B cell (primary cell): ENCODE data around the gene ANKLE2. TPM values are rescaled to one million over a fixed set of nuclear protein-coding genes. Genes with fewer than 3 reads are reported as not detected.

Source experiments
- ATAC-seq: fragments of 200-7000 bp; cut with Tn5 transposase; one replicate; pipeline ENCODE4 v1.10.0; 2021; ENCODE audit warnings: low read depth, mild to moderate bottlenecking, moderate number of reproducible peaks, moderate library complexity
- CTCF ChIA-PET: fragments of 350-600 bp; sonication (Branson Sonifier 250); formaldehyde crosslinking; loops from one replicate; lab custom pipeline; 2021; ENCODE audit warnings: antibody characterized with exemption, inconsistent platforms; lab: Charles Lee
- POLR2A ChIA-PET: fragments of 350-600 bp; sonication (Branson Sonifier 250); formaldehyde crosslinking; loops from one replicate; lab custom pipeline; 2021; ENCODE audit warnings: antibody characterized with exemption; lab: Charles Lee
- DNase-seq: peaks from one replicate; pipeline ENCODE4 v3.0.0; 2013
- H2AFZ ChIP-seq: 2 replicates; pipeline ENCODE4 v1.6.1; 2012; ENCODE audit warnings: mild to moderate bottlenecking, low read depth, low read length; ENCODE audit not compliant: insufficient read depth, poor library complexity, severe bottlenecking
- H3K27ac ChIP-seq, 2 donors: 1 replicate in 1 of 2; 2 replicates in 1 of 2; pipeline ENCODE4 v1.5.1; 2012 to 2013; ENCODE audit warnings: low read length in 2 of 2, mild to moderate bottlenecking in 2 of 2, moderate library complexity in 1 of 2
- H3K27me3 ChIP-seq, 4 experiments: fragments of 200-600 bp in 1 of 4; sonication (generic) in 1 of 4; replicated peaks in 1 of 4; 1 replicate in 2 of 4; 2 replicates in 2 of 4; pipeline versions ENCODE4 v1.6.1 to v1.7.0; 2013 to 2016; ENCODE audit warnings: low read length in 3 of 4, mild to moderate bottlenecking in 2 of 4, mixed read lengths in 1 of 4, moderate library complexity in 1 of 4; ENCODE audit not compliant: insufficient read depth in 4 of 4, control insufficient read depth in 3 of 4; ENCODE audit errors: control extremely low read depth in 1 of 4
- H3K36me3 ChIP-seq, 2 experiments: replicated peaks in 1 of 2; 1 replicate in 1 of 2; 2 replicates in 1 of 2; pipeline versions ENCODE4 v1.6.1 to v1.7.1; 2013; ENCODE audit warnings: low read length in 1 of 2; ENCODE audit not compliant: insufficient read depth in 2 of 2, control insufficient read depth in 1 of 2; ENCODE audit errors: control extremely low read depth in 1 of 2, extremely low read depth in 1 of 2
- H3K4me1 ChIP-seq, 2 donors: fragments of 200-600 bp in 1 of 2; sonication (generic) in 1 of 2; 1 replicate in 1 of 2; 2 replicates in 1 of 2; pipeline versions ENCODE4 v1.5.1 to v1.6.1; 2013 to 2017; ENCODE audit warnings: low read length in 2 of 2; ENCODE audit not compliant: control insufficient read depth in 2 of 2, insufficient read depth in 2 of 2
- H3K4me2 ChIP-seq: replicated peaks from 2 replicates; pipeline ENCODE3; 2012; ENCODE audit warnings: mild to moderate bottlenecking, low read depth, low read length; ENCODE audit not compliant: poor library complexity, severe bottlenecking
- H3K4me3 ChIP-seq, 5 experiments: fragments of 200-600 bp in 1 of 5; sonication (generic) in 1 of 5; 1 replicate in 3 of 5; 2 replicates in 2 of 5; pipeline versions ENCODE4 v1.5.1 to v1.7.0; 2011 to 2016; ENCODE audit warnings: low read length in 4 of 5, mild to moderate bottlenecking in 4 of 5, low read depth in 2 of 5, control low read depth in 1 of 5, moderate library complexity in 1 of 5; ENCODE audit not compliant: insufficient read depth in 1 of 5; ENCODE audit errors: control extremely low read depth in 1 of 5, extremely low read depth in 1 of 5
- H3K79me2 ChIP-seq: fragments of 200-600 bp; sonication (generic); one replicate; pipeline ENCODE4 v1.6.0; 2016; ENCODE audit warnings: low read length; ENCODE audit not compliant: control insufficient read depth, insufficient read depth
- H3K9ac ChIP-seq: fragments of 200-600 bp; sonication (generic); 2 replicates; pipeline ENCODE4 v1.6.1; 2017; ENCODE audit warnings: mild to moderate bottlenecking, low read length, moderate library complexity
- H3K9me3 ChIP-seq, 3 donors: one replicate each; pipeline versions ENCODE4 v1.6.1 to v1.7.1; 2013; ENCODE audit warnings: low read length in 2 of 3; ENCODE audit not compliant: control insufficient read depth in 2 of 3, insufficient read depth in 1 of 3; ENCODE audit errors: control extremely low read depth in 1 of 3
- H4K20me1 ChIP-seq: 2 replicates; pipeline ENCODE4 v1.6.0; 2012; ENCODE audit warnings: mild to moderate bottlenecking, low read length; ENCODE audit not compliant: insufficient read depth, control insufficient read depth, poor library complexity, severe bottlenecking
- H3K27ac Mint-ChIP-seq: one replicate; pipeline ENCODE4 v1.8.0; 2021; ENCODE audit warnings: mixed read lengths
- H3K27me3 Mint-ChIP-seq: one replicate; pipeline ENCODE4 v1.8.0; 2021; ENCODE audit warnings: mixed read lengths
- H3K4me1 Mint-ChIP-seq: one replicate; pipeline ENCODE4 v1.8.0; 2021; ENCODE audit warnings: mixed read lengths
- H3K4me3 Mint-ChIP-seq: one replicate; pipeline ENCODE4 v1.8.0; 2021; ENCODE audit warnings: mixed read lengths
- H3K9me3 Mint-ChIP-seq: one replicate; pipeline ENCODE4 v1.8.0; 2022; ENCODE audit warnings: mixed read lengths; ENCODE audit not compliant: insufficient read depth
- CTCF ChIP-seq: fragments of 200-600 bp; IDR thresholded peaks from one replicate; pipeline ENCODE4 v1.8.0; 2022; ENCODE audit warnings: antibody characterized with exemption, mild to moderate bottlenecking
- EZH2 ChIP-seq: IDR thresholded peaks from 2 replicates; pipeline ENCODE4 v1.6.1; 2012; ENCODE audit warnings: borderline replicate concordance, low read depth, mild to moderate bottlenecking, moderate library complexity, low read length; ENCODE audit not compliant: insufficient read depth, poor library complexity, severe bottlenecking
- WGBS: methylation state at CpG from one replicate; pipeline ENCODE4 v1.1.5; 2013; ENCODE audit warnings: missing lambda C conversion rate; ENCODE audit not compliant: insufficient coverage; 5-methylcytosine and 5-hydroxymethylcytosine counted together
- intact Hi-C: fragments of 100-400 bp; cut with micrococcal nuclease; formaldehyde crosslinking; loops from one replicate; pipeline ENCODE4 v1.10.0; 2022
- polyA plus RNA-seq: library from polyadenylated mRNA; depleted of rRNA; stranded (reverse); fragments of >200 nt; gene quantifications from 2 replicates; pipeline ENCODE4 v1.2.3, GENCODE V29; 2012
- total RNA-seq, 2 donors: library from RNA; stranded (reverse); fragments of 120-200 nt in 1 of 2; gene quantifications; 1 replicate in 1 of 2; 2 replicates in 1 of 2; pipeline versions ENCODE4 v1.2.3 to v1.2.4, GENCODE V29; 2013 to 2022

Gene ANKLE2
- total and polyA plus RNA-seq, 2 donors (not counting 1 experiment from before 2014, with no cell fraction given): 105 to 148 TPM

GRCh38 chr12:132789099-132789471, 27.5 kb upstream of the ANKLE2 start:
- no peak for TF ChIP-seq EZH2
- TF ChIP-seq CTCF: no peak
- Mint-ChIP-seq H3K27ac (no peak overlapping the region), H3K4me1 (no peaks in the 10 kb centered on the region), H3K27me3 (no peaks in the 10 kb centered on the region), H3K9me3 (no peaks in the 10 kb centered on the region), H3K4me3 (no peak overlapping the region)
- H3K27ac ChIP-seq: no peak overlapping the region
- 96% methylated on average over 20 of the region's 21 CpGs for WGBS
- H3K9ac ChIP-seq: no peak overlapping the region
- peaks cover 0 to 57% of the 10 kb centered on the region in 2 experiments for H3K36me3 ChIP-seq
- intact Hi-C loops: no loop called here
- ChIA-PET CTCF (interaction anchor here (0.6 to 0.9 kb wide), 2 partner anchors 15 to 20 kb away, joined by 3 read pairs; no protein-coding TSS in a partner anchor), POLR2A (no interaction called here)
- peaks cover 31% of the 10 kb centered on the region for H3K79me2 ChIP-seq
- H3K27me3 ChIP-seq: no peaks in the 10 kb centered on the region
- ATAC-seq (no peak), DNase-seq (no peak)
- no peaks in the 10 kb centered on the region for H3K9me3 ChIP-seq
- H2AFZ ChIP-seq: no peak overlapping the region
- H3K4me3 ChIP-seq: no peak overlapping the region
- H3K4me1 ChIP-seq: no peaks in the 10 kb centered on the region
- H3K4me2 ChIP-seq: no peak overlapping the region
- H4K20me1 ChIP-seq: peaks cover 16% of the 10 kb centered on the region

GRCh38 chr12:132788375-132789098, 26.9 kb upstream of the ANKLE2 start:
- H3K36me3 ChIP-seq: peaks cover 0 to 56% of the 10 kb centered on the region in 2 experiments
- TF ChIP-seq EZH2 (no peak), CTCF (no peak)
- WGBS: 96% methylated on average over 26 of the region's 29 CpGs
- no peak overlapping the region for H3K9ac ChIP-seq
- no peaks in the 10 kb centered on the region for H3K9me3 Mint-ChIP-seq
- no peak for DNase-seq
- no peak overlapping the region for H3K27ac ChIP-seq
- ATAC-seq: no peak
- CTCF ChIA-PET: interaction anchor here (0.6 to 0.9 kb wide), 2 partner anchors 16 to 20 kb away, joined by 3 read pairs; no protein-coding TSS in a partner anchor
- intact Hi-C loops: no loop called here
- no peak overlapping the region for H3K4me2 ChIP-seq
- no peak overlapping the region for H3K4me3 ChIP-seq
- POLR2A ChIA-PET: no interaction called here
- no peaks in the 10 kb centered on the region for H3K4me1 ChIP-seq
- no peak overlapping the region for H2AFZ ChIP-seq
- H3K27ac Mint-ChIP-seq: no peak overlapping the region
- H3K27me3 ChIP-seq: no peaks in the 10 kb centered on the region
- H3K4me1 Mint-ChIP-seq: no peaks in the 10 kb centered on the region
- no peaks in the 10 kb centered on the region for H3K27me3 Mint-ChIP-seq
- peaks cover 25% of the 10 kb centered on the region for H3K79me2 ChIP-seq
- no peaks in the 10 kb centered on the region for H3K9me3 ChIP-seq
- peaks cover 11% of the 10 kb centered on the region for H4K20me1 ChIP-seq
- no peak overlapping the region for H3K4me3 Mint-ChIP-seq
